ENCODE results near the gene ATP5ME. TPM values are rescaled to one million over a fixed set of nuclear protein-coding genes. Genes with fewer than 3 reads are reported as not detected.
A peak's percentile ranks its signal among the peaks of the same experiment; 100 is the strongest.
"Not testable (repeated sequence)": the region's sequence is repeated elsewhere in the genome, so short reads cannot be mapped to it uniquely, and the experiment has no call there.

Gene ATP5ME
- total RNA-seq, 2 experiments from 2014 or later: 184 to 191 TPM

GRCh38 chr4:676871-677235, 2.8 kb upstream of the ATP5ME start:
- no peak overlapping the region for H3K4me3 Mint-ChIP-seq

GRCh38 chr4:675980-676870, 2.1 kb upstream of the ATP5ME start:
- DNase-seq: peak; percentile 35

More at GRCh38 chr4:676871-677235, 2.8 kb upstream of the ATP5ME start:
- Mint-ChIP-seq H3K27me3 (no peaks in the 10 kb centered on the region), H3K27ac (no peak overlapping the region), H3K4me1 (peaks cover 14% of the 10 kb centered on the region), H3K9me3 (no peaks in the 10 kb centered on the region), H3K36me3 (peaks cover 3% of the 10 kb centered on the region)
- ATAC-seq (ENCODE audit: low read depth) (no peak), DNase-seq (no peak)
- POLR2A ChIA-PET: no interaction called here

GRCh38 chr4:675036-675882, 1.2 kb upstream of the ATP5ME start:
- peak overlapping the region; percentile 85 for H3K4me3 Mint-ChIP-seq
- POLR2A ChIA-PET: interaction anchor here (1.1 to 4.2 kb wide), 4 partner anchors 11 to 431 kb away, joined by 5 to 59 read pairs (median 8); no protein-coding TSS in a partner anchor
- H3K27ac Mint-ChIP-seq: peak overlapping the region; percentile 84
- DNase-seq: no peak
- ATAC-seq (ENCODE audit: low read depth): peak; percentile 1
- peaks cover 12% of the 10 kb centered on the region for H3K36me3 Mint-ChIP-seq
- H3K9me3 Mint-ChIP-seq: no peaks in the 10 kb centered on the region
- H3K4me1 Mint-ChIP-seq: peaks cover 8% of the 10 kb centered on the region
- H3K27me3 Mint-ChIP-seq: no peaks in the 10 kb centered on the region

More at GRCh38 chr4:675980-676870, 2.1 kb upstream of the ATP5ME start:
- no peak overlapping the region for H3K4me3 Mint-ChIP-seq
- POLR2A ChIA-PET: interaction anchor here (4.2 kb wide), 1 partner anchor 12 kb away, joined by 59 read pairs; no protein-coding TSS in a partner anchor
- H3K36me3 Mint-ChIP-seq: peaks cover 4% of the 10 kb centered on the region
- H3K27me3 Mint-ChIP-seq: no peaks in the 10 kb centered on the region
- H3K4me1 Mint-ChIP-seq: peaks cover 14% of the 10 kb centered on the region
- H3K27ac Mint-ChIP-seq: peak overlapping the region; percentile 25
- H3K9me3 Mint-ChIP-seq: no peaks in the 10 kb centered on the region
- no peak for ATAC-seq (ENCODE audit: low read depth)

- DNase-seq (peak; percentile 47), ATAC-seq (ENCODE audit: low read depth) (no peak)
- no peaks in the 10 kb centered on the region for H3K9me3 Mint-ChIP-seq
- peaks cover 6% of the 10 kb centered on the region for H3K4me1 Mint-ChIP-seq
- H3K27me3 Mint-ChIP-seq: no peaks in the 10 kb centered on the region
- peak overlapping the region; percentile 85 for H3K4me3 Mint-ChIP-seq
- peak overlapping the region; percentile 80 for H3K27ac Mint-ChIP-seq
- H3K36me3 Mint-ChIP-seq: peaks cover 12% of the 10 kb centered on the region
- POLR2A ChIA-PET: interaction anchor here (0.8 to 4.2 kb wide), 8 partner anchors 9 to 336 kb away, joined by 3 to 59 read pairs (median 6); partner anchors contain the start of gene ZNF141
Observed at GRCh38 chr4:673349-674091, 556 bp downstream of the ATP5ME start.

GRCh38 chr4:671769-672168, 2.3 kb downstream of the ATP5ME start:
- H3K4me3 Mint-ChIP-seq: no peak overlapping the region
- H3K36me3 Mint-ChIP-seq: peaks cover 12% of the 10 kb centered on the region
- H3K27me3 Mint-ChIP-seq: no peaks in the 10 kb centered on the region
- H3K27ac Mint-ChIP-seq: no peak overlapping the region
- POLR2A ChIA-PET: interaction anchor here (4.2 kb wide), 1 partner anchor 8 kb away, joined by 59 read pairs; no protein-coding TSS in a partner anchor
- ATAC-seq (ENCODE audit: low read depth): no peak
- no peak for DNase-seq
- H3K9me3 Mint-ChIP-seq: no peaks in the 10 kb centered on the region
- H3K4me1 Mint-ChIP-seq: peaks cover 6% of the 10 kb centered on the region

GRCh38 chr4:669806-670559, 4.1 kb downstream of the ATP5ME start:
- DNase-seq; H3K27ac Mint-ChIP-seq; H3K4me3 Mint-ChIP-seq; H3K27me3 Mint-ChIP-seq; H3K4me1 Mint-ChIP-seq; ATAC-seq (ENCODE audit: low read depth); H3K9me3 Mint-ChIP-seq: not testable (repeated sequence)
- POLR2A ChIA-PET: interaction anchor here (0.7 kb wide), 1 partner anchor 99 kb away, joined by 3 read pairs; no protein-coding TSS in a partner anchor
- H3K36me3 Mint-ChIP-seq: peaks cover 12% of the 10 kb centered on the region

- H3K4me3 Mint-ChIP-seq: not testable (repeated sequence)
- H3K36me3 Mint-ChIP-seq: peaks cover 13% of the 10 kb centered on the region
Observed at GRCh38 chr4:668219-668618, 5.9 kb downstream of the ATP5ME start.

GRCh38 chr4:667545-667925, 6.5 kb downstream of the ATP5ME start:
- DNase-seq: no peak
- POLR2A ChIA-PET: no interaction called here

More at GRCh38 chr4:668219-668618, 5.9 kb downstream of the ATP5ME start:
- not testable (repeated sequence) for H3K9me3 Mint-ChIP-seq; H3K4me1 Mint-ChIP-seq; ATAC-seq (ENCODE audit: low read depth); H3K27me3 Mint-ChIP-seq; H3K27ac Mint-ChIP-seq; DNase-seq
- POLR2A ChIA-PET: interaction anchor here (0.5 kb wide), 1 partner anchor 387 kb away, joined by 3 read pairs; no protein-coding TSS in a partner anchor

GRCh38 chr4:666822-667544, 7.1 kb downstream of the ATP5ME start:
- H3K36me3 Mint-ChIP-seq: peaks cover 11% of the 10 kb centered on the region
- H3K27ac Mint-ChIP-seq: no peak overlapping the region
- no peaks in the 10 kb centered on the region for H3K27me3 Mint-ChIP-seq
- no peak for ATAC-seq (ENCODE audit: low read depth)
- DNase-seq: peak; percentile 26
- POLR2A ChIA-PET: no interaction called here
- peaks cover 6% of the 10 kb centered on the region for H3K4me1 Mint-ChIP-seq
- no peak overlapping the region for H3K4me3 Mint-ChIP-seq
- H3K9me3 Mint-ChIP-seq: no peaks in the 10 kb centered on the region

More at GRCh38 chr4:667545-667925, 6.5 kb downstream of the ATP5ME start:
- no peak overlapping the region for H3K4me3 Mint-ChIP-seq
- no peak for ATAC-seq (ENCODE audit: low read depth)
- peaks cover 6% of the 10 kb centered on the region for H3K4me1 Mint-ChIP-seq
- H3K27me3 Mint-ChIP-seq: no peaks in the 10 kb centered on the region
- H3K27ac Mint-ChIP-seq: no peak overlapping the region
- H3K9me3 Mint-ChIP-seq: no peaks in the 10 kb centered on the region
- H3K36me3 Mint-ChIP-seq: peaks cover 13% of the 10 kb centered on the region

GRCh38 chr4:666436-666810, 7.7 kb downstream of the ATP5ME start:
- DNase-seq: peak; percentile 26
- ATAC-seq (ENCODE audit: low read depth): no peak
- Mint-ChIP-seq H3K36me3 (peaks cover 13% of the 10 kb centered on the region), H3K9me3 (no peaks in the 10 kb centered on the region), H3K27me3 (no peaks in the 10 kb centered on the region), H3K4me1 (peaks cover 6% of the 10 kb centered on the region), H3K4me3 (no peak overlapping the region), H3K27ac (no peak overlapping the region)
- POLR2A ChIA-PET: interaction anchor here (4.2 kb wide), 1 partner anchor 7 kb away, joined by 59 read pairs; the partner anchor contains the start of genes ATP5ME and MYL5

GRCh38 chr4:665751-666435, 8.2 kb downstream of the ATP5ME start:
- Mint-ChIP-seq H3K4me1 (peaks cover 6% of the 10 kb centered on the region), H3K36me3 (peaks cover 10% of the 10 kb centered on the region), H3K4me3 (no peak overlapping the region), H3K9me3 (no peaks in the 10 kb centered on the region), H3K27ac (no peak overlapping the region), H3K27me3 (no peaks in the 10 kb centered on the region)
- POLR2A ChIA-PET: interaction anchor here (4.2 kb wide), 1 partner anchor 8 kb away, joined by 59 read pairs; the partner anchor contains the start of genes ATP5ME and MYL5
- DNase-seq (no peak), ATAC-seq (ENCODE audit: low read depth) (no peak)
